Measurements from ENCODE around the gene CENPP.

Gene CENPP

GRCh38 chr9:92504881-92505280 lies 179.1 kb downstream of the CENPP start:
- no peaks in the 10 kb centered on the region for H3K79me2 ChIP-seq (ENCODE audit: control insufficient read depth, insufficient read depth, low read length, unreplicated experiment)
- peaks cover 36% of the 10 kb centered on the region for H3K4me1 ChIP-seq (ENCODE audit: control insufficient read depth, insufficient read depth, low read length, unreplicated experiment)
- H3K36me3 ChIP-seq (ENCODE audit: insufficient read depth, low read length) = no peaks in the 10 kb centered on the region
- H3K4me3 ChIP-seq (ENCODE audit: low read depth, low read length) = no peak overlapping the region
- no peak overlapping the region for H2AFZ ChIP-seq (ENCODE audit: low read length, unreplicated experiment)
- peak overlapping the region; percentile 90 for H3K27ac ChIP-seq (ENCODE audit: low read depth, low read length)
- no peaks in the 10 kb centered on the region for H3K27me3 ChIP-seq (ENCODE audit: insufficient read depth, low read length)

- H3K27ac ChIP-seq (ENCODE audit: low read depth, low read length) = peak overlapping the region; percentile 90
- no peaks in the 10 kb centered on the region for H3K27me3 ChIP-seq (ENCODE audit: insufficient read depth, low read length)
- H3K36me3 ChIP-seq (ENCODE audit: insufficient read depth, low read length) = no peaks in the 10 kb centered on the region
- peak overlapping the region; percentile 68 for H2AFZ ChIP-seq (ENCODE audit: low read length, unreplicated experiment)
- peak overlapping the region; percentile 63 for H3K4me3 ChIP-seq (ENCODE audit: low read depth, low read length)
- no peaks in the 10 kb centered on the region for H3K79me2 ChIP-seq (ENCODE audit: control insufficient read depth, insufficient read depth, low read length, unreplicated experiment)
- peaks cover 36% of the 10 kb centered on the region for H3K4me1 ChIP-seq (ENCODE audit: control insufficient read depth, insufficient read depth, low read length, unreplicated experiment)
Observed at GRCh38 chr9:92506184-92506857, 180.6 kb downstream of the CENPP start.

GRCh38 chr9:92507005-92507404 lies 181.3 kb downstream of the CENPP start:
- H3K79me2 ChIP-seq (ENCODE audit: control insufficient read depth, insufficient read depth, low read length, unreplicated experiment) = no peaks in the 10 kb centered on the region
- no peaks in the 10 kb centered on the region for H3K36me3 ChIP-seq (ENCODE audit: insufficient read depth, low read length)
- peak overlapping the region; percentile 1 for H2AFZ ChIP-seq (ENCODE audit: low read length, unreplicated experiment)
- peaks cover 36% of the 10 kb centered on the region for H3K4me1 ChIP-seq (ENCODE audit: control insufficient read depth, insufficient read depth, low read length, unreplicated experiment)
- no peak overlapping the region for H3K4me3 ChIP-seq (ENCODE audit: low read depth, low read length)
- H3K27ac ChIP-seq (ENCODE audit: low read depth, low read length) = peak overlapping the region; percentile 90
- H3K27me3 ChIP-seq (ENCODE audit: insufficient read depth, low read length) = no peaks in the 10 kb centered on the region

GRCh38 chr9:92507496-92507895 lies 181.7 kb downstream of the CENPP start:
- Histone ChIP-seq H3K79me2 (ENCODE audit: control insufficient read depth, insufficient read depth, low read length, unreplicated experiment) (no peaks in the 10 kb centered on the region), H3K36me3 (ENCODE audit: insufficient read depth, low read length) (no peaks in the 10 kb centered on the region), H3K27ac (ENCODE audit: low read depth, low read length) (peak overlapping the region; percentile 90), H3K27me3 (ENCODE audit: insufficient read depth, low read length) (no peaks in the 10 kb centered on the region), H2AFZ (ENCODE audit: low read length, unreplicated experiment) (peak overlapping the region; percentile 1), H3K4me1 (ENCODE audit: control insufficient read depth, insufficient read depth, low read length, unreplicated experiment) (peaks cover 36% of the 10 kb centered on the region), H3K4me3 (ENCODE audit: low read depth, low read length) (no peak overlapping the region)

GRCh38 chr9:92508018-92508820 lies 182.5 kb downstream of the CENPP start:
- Histone ChIP-seq H3K4me1 (ENCODE audit: control insufficient read depth, insufficient read depth, low read length, unreplicated experiment) (peaks cover 36% of the 10 kb centered on the region), H3K36me3 (ENCODE audit: insufficient read depth, low read length) (no peaks in the 10 kb centered on the region), H3K27ac (ENCODE audit: low read depth, low read length) (no peak overlapping the region), H3K79me2 (ENCODE audit: control insufficient read depth, insufficient read depth, low read length, unreplicated experiment) (no peaks in the 10 kb centered on the region), H3K27me3 (ENCODE audit: insufficient read depth, low read length) (no peaks in the 10 kb centered on the region), H2AFZ (ENCODE audit: low read length, unreplicated experiment) (no peak overlapping the region), H3K4me3 (ENCODE audit: low read depth, low read length) (no peak overlapping the region)

- Histone ChIP-seq H3K27me3 (ENCODE audit: insufficient read depth, low read length) (no peaks in the 10 kb centered on the region), H3K27ac (ENCODE audit: low read depth, low read length) (no peak overlapping the region), H3K4me1 (ENCODE audit: control insufficient read depth, insufficient read depth, low read length, unreplicated experiment) (peaks cover 36% of the 10 kb centered on the region), H3K36me3 (ENCODE audit: insufficient read depth, low read length) (no peaks in the 10 kb centered on the region), H2AFZ (ENCODE audit: low read length, unreplicated experiment) (no peak overlapping the region), H3K4me3 (ENCODE audit: low read depth, low read length) (no peak overlapping the region), H3K79me2 (ENCODE audit: control insufficient read depth, insufficient read depth, low read length, unreplicated experiment) (no peaks in the 10 kb centered on the region)
Observed at GRCh38 chr9:92509050-92509449, 183.3 kb downstream of the CENPP start.

DNA sequence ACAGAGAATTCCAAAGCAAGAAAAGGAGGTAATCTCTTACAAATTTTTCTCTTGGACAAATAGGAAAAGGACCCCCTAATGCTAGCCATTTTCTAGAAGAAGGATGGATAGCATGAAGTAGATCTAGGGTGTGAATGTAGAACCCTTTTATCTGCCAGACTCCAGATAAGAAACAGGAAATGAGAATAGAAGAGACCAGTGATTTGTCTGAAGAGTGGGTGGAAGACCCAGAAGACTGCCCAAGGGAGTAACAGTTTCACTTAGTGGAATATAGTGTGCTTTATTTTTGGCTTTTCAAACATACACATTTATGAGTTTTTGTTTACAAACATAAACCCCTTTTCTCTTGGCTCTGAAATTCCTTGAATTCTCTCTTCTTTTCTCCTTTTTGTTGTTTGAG lies 185.0 kb downstream of the CENPP start:
- Histone ChIP-seq H3K4me3 (ENCODE audit: low read depth, low read length) (no peak overlapping the region), H3K27ac (ENCODE audit: low read depth, low read length) (no peak overlapping the region)

DNA sequence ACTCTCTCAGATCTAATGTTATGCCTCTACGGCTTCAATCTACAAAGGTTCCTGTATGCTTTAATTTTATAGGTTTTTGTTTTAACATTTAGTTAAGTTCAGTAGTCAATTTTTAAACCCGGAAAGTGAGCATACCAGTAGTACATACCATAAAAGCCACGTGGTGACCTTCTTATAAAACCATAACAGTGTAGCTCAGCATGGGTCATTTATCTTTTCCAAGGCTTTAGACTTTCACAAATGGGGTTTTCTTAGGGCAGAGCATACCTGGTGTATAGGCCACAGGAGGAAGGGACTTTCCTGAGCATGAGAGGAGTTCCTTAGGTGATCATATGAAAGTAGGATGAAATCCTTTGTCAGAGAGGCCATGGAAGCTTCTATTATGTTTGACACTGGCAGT lies 186.9 kb downstream of the CENPP start:
- Histone ChIP-seq H3K36me3 (ENCODE audit: insufficient read depth, low read length) (no peaks in the 10 kb centered on the region), H3K4me1 (ENCODE audit: control insufficient read depth, insufficient read depth, low read length, unreplicated experiment) (peaks cover 1% of the 10 kb centered on the region), H3K79me2 (ENCODE audit: control insufficient read depth, insufficient read depth, low read length, unreplicated experiment) (no peaks in the 10 kb centered on the region)

More for the DNA sequence above, 185.0 kb downstream of the CENPP start:
- H3K4me1 ChIP-seq (ENCODE audit: control insufficient read depth, insufficient read depth, low read length, unreplicated experiment) = peaks cover 19% of the 10 kb centered on the region
- H3K79me2 ChIP-seq (ENCODE audit: control insufficient read depth, insufficient read depth, low read length, unreplicated experiment) = no peaks in the 10 kb centered on the region
- H3K27me3 ChIP-seq (ENCODE audit: insufficient read depth, low read length) = no peaks in the 10 kb centered on the region
- no peaks in the 10 kb centered on the region for H3K36me3 ChIP-seq (ENCODE audit: insufficient read depth, low read length)
- no peak overlapping the region for H2AFZ ChIP-seq (ENCODE audit: low read length, unreplicated experiment)

GRCh38 chr9:92513349-92513748 lies 187.6 kb downstream of the CENPP start:
- Histone ChIP-seq H3K27ac (ENCODE audit: low read depth, low read length) (no peak overlapping the region), H3K36me3 (ENCODE audit: insufficient read depth, low read length) (no peaks in the 10 kb centered on the region), H3K4me3 (ENCODE audit: low read depth, low read length) (no peak overlapping the region), H3K4me1 (ENCODE audit: control insufficient read depth, insufficient read depth, low read length, unreplicated experiment) (no peaks in the 10 kb centered on the region), H3K27me3 (ENCODE audit: insufficient read depth, low read length) (no peaks in the 10 kb centered on the region), H2AFZ (ENCODE audit: low read length, unreplicated experiment) (no peak overlapping the region), H3K79me2 (ENCODE audit: control insufficient read depth, insufficient read depth, low read length, unreplicated experiment) (no peaks in the 10 kb centered on the region)

More for the DNA sequence above, 186.9 kb downstream of the CENPP start:
- Histone ChIP-seq H2AFZ (ENCODE audit: low read length, unreplicated experiment) (no peak overlapping the region), H3K27ac (ENCODE audit: low read depth, low read length) (no peak overlapping the region), H3K27me3 (ENCODE audit: insufficient read depth, low read length) (no peaks in the 10 kb centered on the region), H3K4me3 (ENCODE audit: low read depth, low read length) (no peak overlapping the region)

- H3K27ac ChIP-seq (ENCODE audit: low read depth, low read length) = no peak overlapping the region
- H3K27me3 ChIP-seq (ENCODE audit: insufficient read depth, low read length) = no peaks in the 10 kb centered on the region
- H2AFZ ChIP-seq (ENCODE audit: low read length, unreplicated experiment) = no peak overlapping the region
- no peaks in the 10 kb centered on the region for H3K36me3 ChIP-seq (ENCODE audit: insufficient read depth, low read length)
- no peaks in the 10 kb centered on the region for H3K79me2 ChIP-seq (ENCODE audit: control insufficient read depth, insufficient read depth, low read length, unreplicated experiment)
- no peak overlapping the region for H3K4me3 ChIP-seq (ENCODE audit: low read depth, low read length)
- H3K4me1 ChIP-seq (ENCODE audit: control insufficient read depth, insufficient read depth, low read length, unreplicated experiment) = no peaks in the 10 kb centered on the region
Observed at GRCh38 chr9:92514635-92515034, 188.9 kb downstream of the CENPP start.

DNA sequence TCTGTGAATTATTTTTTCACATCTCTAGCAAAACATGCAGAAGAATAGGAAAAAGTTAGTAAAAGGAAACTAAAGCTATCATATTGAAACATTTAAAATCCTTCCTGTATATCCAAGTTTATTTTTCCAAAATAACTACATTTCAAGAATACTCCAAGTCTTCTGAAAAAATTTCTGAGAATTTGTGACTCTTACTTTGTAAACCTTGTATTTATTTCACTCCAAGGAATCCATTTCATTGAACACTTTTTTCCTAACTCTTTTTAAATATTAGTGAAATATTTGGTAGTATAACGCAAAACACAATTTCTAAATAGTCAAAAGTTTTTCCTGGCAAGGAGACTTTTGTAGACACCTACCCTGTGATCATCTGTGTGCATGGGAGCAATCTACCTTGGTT lies 190.8 kb downstream of the CENPP start:
- Histone ChIP-seq H3K4me1 (ENCODE audit: control insufficient read depth, insufficient read depth, low read length, unreplicated experiment) (no peaks in the 10 kb centered on the region), H3K27me3 (ENCODE audit: insufficient read depth, low read length) (no peaks in the 10 kb centered on the region), H2AFZ (ENCODE audit: low read length, unreplicated experiment) (no peak overlapping the region), H3K79me2 (ENCODE audit: control insufficient read depth, insufficient read depth, low read length, unreplicated experiment) (no peaks in the 10 kb centered on the region), H3K36me3 (ENCODE audit: insufficient read depth, low read length) (0 out of 2 replicates have a peak, but pooled peaks cover 2% of the 10 kb centered on the region), H3K4me3 (ENCODE audit: low read depth, low read length) (no peak overlapping the region), H3K27ac (ENCODE audit: low read depth, low read length) (no peak overlapping the region)
